ENCODE data around the gene SDR42E2. TPM values are rescaled to one million over a fixed set of nuclear protein-coding genes. Genes with fewer than 3 reads are reported as not detected.

SDR42E2 gene
- total and polyA plus RNA-seq, 12 donors: 0.09 to 0.15 TPM; not detected in 10

GRCh38 chr16:22190081-22190775 lies 27.9 kb downstream of the SDR42E2 start:
- Histone ChIP-seq H3K9me3 (no peaks in the 10 kb centered on the region), H3K36me3 (no peaks in the 10 kb centered on the region), H3K4me3 (peak overlapping the region; percentile 12 to 86 (median 74)), H3K27me3 (no peaks in the 10 kb centered on the region), H3K4me1 (peaks cover 8 to 45% (median 36%) of the 10 kb centered on the region in 9 donors), H3K27ac (peak overlapping the region; percentile 80 to 98 (median 96))
- ATAC-seq (peak; percentile 76 to 88 (median 79)), DNase-seq (peak; percentile 73 to 100)
- intact Hi-C loops (cut with DNase I): loop anchor here in 3 of 10 donors (1.0 to 10.0 kb wide), 4 partner anchors 16 to 237 kb away; partner anchors contain the start of genes UQCRC2 (in 2 of the 3), CDR2 (in 1 of the 3) and EEF2K (in 1 of the 3)
- WGBS, 2 donors: 0 to 1% methylated on average over 71 to 72 of the region's 72 CpGs
- TF ChIP-seq CTCF (IDR thresholded peaks at IDR 0.05): peak in 1 of 9 donors; percentile 8

GRCh38 chr16:22190776-22191531 lies 28.6 kb downstream of the SDR42E2 start:
- WGBS, 2 donors: 0 to 1% methylated on average over 43 of the region's 43 CpGs

GRCh38 chr16:22191532-22192260 lies 29.4 kb downstream of the SDR42E2 start:
- Histone ChIP-seq H3K9me3 (no peaks in the 10 kb centered on the region), H3K27me3 (no peaks in the 10 kb centered on the region), H3K4me3 (peak overlapping the region; percentile 16 to 83 (median 72)), H3K4me1 (peaks cover 8 to 54% (median 36%) of the 10 kb centered on the region in 9 donors), H3K36me3 (no peaks in the 10 kb centered on the region), H3K27ac (peak overlapping the region; percentile 91 to 98 (median 96))
- TF ChIP-seq CTCF (IDR thresholded peaks at IDR 0.05): no peak
- intact Hi-C loops (cut with DNase I): loop anchor here in 2 of 10 donors (2.0 to 10.0 kb wide), 2 partner anchors 183 to 239 kb away; partner anchors contain the start of genes CDR2 (in 1 of the 2) and UQCRC2 (in 1 of the 2)
- ATAC-seq (no peak), DNase-seq (peak in 1 of 2 donors; percentile 34)
- WGBS, 2 donors: 10% methylated on average over 9 of the region's 9 CpGs

More at GRCh38 chr16:22190776-22191531, 28.6 kb downstream of the SDR42E2 start:
- ATAC-seq: peak; percentile 72 to 90 (median 86)
- Histone ChIP-seq H3K4me1 (peaks cover 8 to 47% (median 36%) of the 10 kb centered on the region in 9 donors), H3K4me3 (peak overlapping the region; percentile 16 to 86 (median 74)), H3K9me3 (no peaks in the 10 kb centered on the region), H3K27me3 (no peaks in the 10 kb centered on the region), H3K27ac (peak overlapping the region; percentile 91 to 98 (median 96)), H3K36me3 (no peaks in the 10 kb centered on the region)
- intact Hi-C loops (cut with DNase I): loop anchor here in 3 of 10 donors (1.0 to 10.0 kb wide), 4 partner anchors 15 to 238 kb away; partner anchors contain the start of genes UQCRC2 (in 2 of the 3), CDR2 (in 1 of the 3) and EEF2K (in 1 of the 3)
- peak; percentile 99 to 100 for DNase-seq
- no peak for TF ChIP-seq CTCF (IDR thresholded peaks at IDR 0.05)
